Measurements from ENCODE around the gene SLC35F3. TPM values are rescaled to one million over a fixed set of nuclear protein-coding genes. Genes with fewer than 3 reads are reported as not detected.

The SLC35F3 gene
- total and polyA plus RNA-seq, 9 donors = 0.21 to 0.64 (median 0.31) TPM

- Histone ChIP-seq H3K9me3 (replicated peaks; ENCODE audit: control insufficient read depth, low read depth, low read length) (no peaks in the 10 kb centered on the region), H3K27me3 (ENCODE audit: control insufficient read depth, insufficient read depth, low read length) (peaks cover 5% of the 10 kb centered on the region), H3K36me3 (ENCODE audit: control insufficient read depth, insufficient read depth, low read length) (no peaks in the 10 kb centered on the region), H3K27ac (ENCODE audit: low read length) (no peak overlapping the region), H3K4me3 (ENCODE audit: low read length) (no peak overlapping the region), H3K4me1 (ENCODE audit: control insufficient read depth, insufficient read depth, low read length) (no peaks in the 10 kb centered on the region)
- DNase-seq = no peak
- 60% methylated on average over 1 of the region's 6 CpGs for WGBS (ENCODE audit: insufficient coverage)
These were observed 318.2 kb downstream of the SLC35F3 start for GRCh38 chr1:234222561-234223280.

GRCh38 chr1:234226113-234226818 lies 321.8 kb downstream of the SLC35F3 start:
- Histone ChIP-seq H3K9me3 (replicated peaks; ENCODE audit: control insufficient read depth, low read depth, low read length) (no peaks in the 10 kb centered on the region), H3K36me3 (ENCODE audit: control insufficient read depth, insufficient read depth, low read length) (no peaks in the 10 kb centered on the region), H3K27ac (ENCODE audit: low read length) (no peak overlapping the region), H3K4me3 (ENCODE audit: low read length) (no peak overlapping the region), H3K4me1 (ENCODE audit: control insufficient read depth, insufficient read depth, low read length) (no peaks in the 10 kb centered on the region), H3K27me3 (ENCODE audit: control insufficient read depth, insufficient read depth, low read length) (peaks cover 7% of the 10 kb centered on the region)
- no peak for DNase-seq
- WGBS (ENCODE audit: insufficient coverage) = 49% methylated on average over 3 of the region's 5 CpGs

DNA sequence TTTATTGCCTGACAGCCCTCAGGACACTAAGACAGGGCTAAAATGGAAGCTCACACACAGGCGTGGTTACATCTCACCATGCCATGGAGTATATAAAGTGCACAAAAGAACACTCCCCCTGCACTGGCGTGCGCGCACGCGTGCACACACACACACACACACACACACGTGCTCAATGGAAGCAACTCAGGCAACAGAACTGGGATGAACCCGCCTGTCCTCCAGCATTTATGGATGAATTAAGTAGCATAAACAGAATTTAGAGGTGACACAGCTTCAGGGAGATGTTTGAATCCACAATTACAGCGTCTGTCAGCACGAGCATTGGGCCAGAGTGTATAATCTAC lies 322.3 kb downstream of the SLC35F3 start:
- 82% methylated on average over 4 of the region's 10 CpGs for WGBS (ENCODE audit: insufficient coverage)

GRCh38 chr1:234229581-234230387 lies 325.3 kb downstream of the SLC35F3 start:
- DNase-seq = no peak
- Histone ChIP-seq H3K9me3 (replicated peaks; ENCODE audit: control insufficient read depth, low read depth, low read length) (no peaks in the 10 kb centered on the region), H3K4me3 (ENCODE audit: low read length) (no peak overlapping the region), H3K27ac (ENCODE audit: low read length) (no peak overlapping the region), H3K4me1 (ENCODE audit: control insufficient read depth, insufficient read depth, low read length) (no peaks in the 10 kb centered on the region), H3K27me3 (ENCODE audit: control insufficient read depth, insufficient read depth, low read length) (peaks cover 3% of the 10 kb centered on the region), H3K36me3 (ENCODE audit: control insufficient read depth, insufficient read depth, low read length) (no peaks in the 10 kb centered on the region)
- WGBS (ENCODE audit: insufficient coverage) = 80% methylated on average over 4 of the region's 10 CpGs

More for the DNA sequence above, 322.3 kb downstream of the SLC35F3 start:
- peaks cover 7% of the 10 kb centered on the region for H3K27me3 ChIP-seq (ENCODE audit: control insufficient read depth, insufficient read depth, low read length)
- no peaks in the 10 kb centered on the region for H3K36me3 ChIP-seq (ENCODE audit: control insufficient read depth, insufficient read depth, low read length)
- no peak overlapping the region for H3K27ac ChIP-seq (ENCODE audit: low read length)
- no peak for DNase-seq
- H3K4me1 ChIP-seq (ENCODE audit: control insufficient read depth, insufficient read depth, low read length) = no peaks in the 10 kb centered on the region
- H3K9me3 ChIP-seq (replicated peaks; ENCODE audit: control insufficient read depth, low read depth, low read length) = no peaks in the 10 kb centered on the region
- H3K4me3 ChIP-seq (ENCODE audit: low read length) = no peak overlapping the region

DNA sequence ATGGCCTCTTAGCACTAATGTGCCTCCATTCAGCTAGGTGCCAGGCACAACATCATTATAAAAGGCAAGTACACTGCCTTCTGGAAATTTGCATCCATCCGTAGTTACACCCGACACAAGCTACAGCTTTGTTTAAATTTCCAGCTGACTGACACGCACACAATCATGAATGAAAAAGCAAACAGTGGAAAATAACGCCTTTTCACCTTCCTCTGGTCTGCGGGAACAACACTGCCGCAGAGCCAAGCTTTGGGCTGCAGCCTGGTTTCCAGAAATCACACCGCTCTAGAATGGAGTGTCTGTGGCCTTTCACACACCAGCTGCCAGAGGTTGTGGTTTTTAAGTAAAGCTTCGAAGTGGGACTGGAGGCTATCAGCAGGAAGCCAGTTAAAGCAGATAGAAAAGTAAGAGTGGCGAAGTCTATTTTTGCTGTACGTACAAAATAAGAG lies 326.0 kb downstream of the SLC35F3 start:
- Histone ChIP-seq H3K27me3 (ENCODE audit: control insufficient read depth, insufficient read depth, low read length) (peaks cover 3% of the 10 kb centered on the region), H3K27ac (ENCODE audit: low read length) (no peak overlapping the region), H3K4me1 (ENCODE audit: control insufficient read depth, insufficient read depth, low read length) (peaks cover 4% of the 10 kb centered on the region), H3K9me3 (replicated peaks; ENCODE audit: control insufficient read depth, low read depth, low read length) (no peaks in the 10 kb centered on the region), H3K36me3 (ENCODE audit: control insufficient read depth, insufficient read depth, low read length) (no peaks in the 10 kb centered on the region), H3K4me3 (ENCODE audit: low read length) (no peak overlapping the region)
- 40% methylated on average over 9 of the region's 10 CpGs for WGBS (ENCODE audit: insufficient coverage)
- DNase-seq = peak; percentile 14

DNA sequence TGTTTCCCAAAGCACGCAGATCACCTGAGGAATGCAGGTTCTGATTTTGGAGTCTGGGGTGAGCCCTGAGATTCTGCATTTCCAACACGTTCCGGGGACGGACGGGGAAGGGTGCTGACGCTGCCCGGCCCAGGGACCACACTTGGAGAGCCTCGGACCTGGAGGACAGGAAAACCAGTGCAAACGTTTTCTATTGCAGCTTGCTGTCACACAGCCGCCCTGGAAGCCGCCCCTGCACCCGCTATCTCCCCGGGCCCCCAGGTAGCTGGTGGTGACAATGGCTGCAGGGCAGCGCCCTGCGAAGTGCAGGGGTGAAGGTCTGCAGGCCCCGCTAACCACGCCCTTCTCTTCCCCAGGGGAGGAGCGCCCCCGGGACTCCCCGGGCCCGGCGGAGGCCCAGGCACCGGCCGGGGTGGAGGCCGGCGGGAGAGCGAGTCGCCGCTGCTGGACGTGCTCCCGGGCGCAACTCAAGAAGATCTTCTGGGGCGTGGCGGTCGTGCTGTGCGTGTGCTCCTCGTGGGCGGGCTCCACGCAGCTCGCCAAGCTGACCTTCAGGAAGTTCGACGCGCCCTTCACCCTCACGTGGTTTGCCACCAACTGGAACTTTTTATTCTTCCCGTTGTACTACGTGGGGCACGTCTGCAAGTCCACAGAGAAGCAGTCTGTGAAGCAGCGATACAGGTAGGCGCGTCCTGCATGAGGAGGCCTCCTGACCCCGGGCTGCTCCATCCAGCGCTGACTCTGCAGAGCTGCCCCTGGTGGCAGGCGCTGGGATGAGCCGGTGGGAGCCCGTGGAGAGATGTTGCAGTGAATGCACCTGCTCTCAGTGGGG lies 326.8 kb downstream of the SLC35F3 start:
- peaks cover 10% of the 10 kb centered on the region for H3K4me1 ChIP-seq (ENCODE audit: control insufficient read depth, insufficient read depth, low read length)
- no peak for DNase-seq
- 65% methylated on average over 54 of the region's 55 CpGs for WGBS (ENCODE audit: insufficient coverage)
- H3K9me3 ChIP-seq (replicated peaks; ENCODE audit: control insufficient read depth, low read depth, low read length) = no peaks in the 10 kb centered on the region
- H3K36me3 ChIP-seq (ENCODE audit: control insufficient read depth, insufficient read depth, low read length) = no peaks in the 10 kb centered on the region
- no peak overlapping the region for H3K4me3 ChIP-seq (ENCODE audit: low read length)
- H3K27ac ChIP-seq (ENCODE audit: low read length) = no peak overlapping the region
- H3K27me3 ChIP-seq (ENCODE audit: control insufficient read depth, insufficient read depth, low read length) = peaks cover 3% of the 10 kb centered on the region

- Histone ChIP-seq H3K4me3 (ENCODE audit: low read length) (no peak overlapping the region), H3K4me1 (ENCODE audit: control insufficient read depth, insufficient read depth, low read length) (peaks cover 10% of the 10 kb centered on the region), H3K27ac (ENCODE audit: low read length) (no peak overlapping the region), H3K36me3 (ENCODE audit: control insufficient read depth, insufficient read depth, low read length) (no peaks in the 10 kb centered on the region), H3K27me3 (ENCODE audit: control insufficient read depth, insufficient read depth, low read length) (peaks cover 3% of the 10 kb centered on the region), H3K9me3 (replicated peaks; ENCODE audit: control insufficient read depth, low read depth, low read length) (no peaks in the 10 kb centered on the region)
- DNase-seq = no peak
- WGBS (ENCODE audit: insufficient coverage) = 84% methylated on average over 6 of the region's 13 CpGs
These were observed 327.4 kb downstream of the SLC35F3 start for GRCh38 chr1:234231893-234232276.

- Histone ChIP-seq H3K36me3 (ENCODE audit: control insufficient read depth, insufficient read depth, low read length) (no peaks in the 10 kb centered on the region), H3K27me3 (ENCODE audit: control insufficient read depth, insufficient read depth, low read length) (peaks cover 3% of the 10 kb centered on the region), H3K9me3 (replicated peaks; ENCODE audit: control insufficient read depth, low read depth, low read length) (no peaks in the 10 kb centered on the region), H3K4me3 (ENCODE audit: low read length) (no peak overlapping the region), H3K4me1 (ENCODE audit: control insufficient read depth, insufficient read depth, low read length) (peaks cover 10% of the 10 kb centered on the region), H3K27ac (ENCODE audit: low read length) (no peak overlapping the region)
- WGBS (ENCODE audit: insufficient coverage) = 39% methylated on average over 3 of the region's 6 CpGs
- no peak for DNase-seq
These were observed 329.7 kb downstream of the SLC35F3 start for GRCh38 chr1:234234199-234234598.

GRCh38 chr1:234235434-234235881 lies 331.0 kb downstream of the SLC35F3 start:
- no peaks in the 10 kb centered on the region for H3K36me3 ChIP-seq (ENCODE audit: control insufficient read depth, insufficient read depth, low read length)
- peaks cover 10% of the 10 kb centered on the region for H3K4me1 ChIP-seq (ENCODE audit: control insufficient read depth, insufficient read depth, low read length)
- no peak overlapping the region for H3K4me3 ChIP-seq (ENCODE audit: low read length)
- peaks cover 3% of the 10 kb centered on the region for H3K27me3 ChIP-seq (ENCODE audit: control insufficient read depth, insufficient read depth, low read length)
- DNase-seq = peak; percentile 58
- no peaks in the 10 kb centered on the region for H3K9me3 ChIP-seq (replicated peaks; ENCODE audit: control insufficient read depth, low read depth, low read length)
- 24% methylated on average over 4 of the region's 4 CpGs for WGBS (ENCODE audit: insufficient coverage)
- no peak overlapping the region for H3K27ac ChIP-seq (ENCODE audit: low read length)

Measured in muscle of leg (tissue), 11 donors.